ENCODE results near the gene RHBDL2. TPM values are rescaled to one million over a fixed set of nuclear protein-coding genes. Genes with fewer than 3 reads are reported as not detected.
A peak's percentile ranks its signal among the peaks of the same experiment; 100 is the strongest.

The RHBDL2 gene
- total RNA-seq, 1 donor from 2014 or later, result not detected

DNA sequence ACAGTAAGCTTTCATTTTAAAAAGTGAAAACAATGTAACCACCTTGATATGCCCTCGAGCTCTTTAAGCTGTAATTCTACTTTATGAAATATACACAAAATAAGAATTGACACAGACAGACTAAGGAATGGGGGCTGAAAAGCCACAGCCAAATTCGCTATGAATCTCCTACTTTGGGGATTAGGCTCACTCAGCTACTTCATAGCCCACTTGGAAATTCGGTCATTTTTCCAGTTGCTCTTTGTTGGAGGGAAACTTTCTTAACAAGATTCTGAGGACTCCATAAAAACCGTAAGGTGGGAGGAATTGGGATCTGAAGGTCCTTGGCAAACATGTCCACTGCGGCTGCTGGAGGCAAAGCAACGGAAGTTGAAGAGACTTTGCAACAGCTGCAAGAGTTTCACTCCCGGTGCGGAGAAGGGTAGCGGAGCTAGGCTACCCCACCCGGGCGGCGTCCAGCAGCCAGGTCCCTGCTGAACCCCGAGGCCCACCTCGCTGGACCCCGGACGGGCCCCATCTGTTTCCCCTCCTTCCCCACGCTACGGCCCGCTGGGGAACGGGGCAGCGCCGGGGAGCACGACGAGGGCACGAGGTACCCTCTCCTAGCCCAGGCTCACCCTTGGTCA is 69.1 kb downstream of the RHBDL2 start:
- H3K36me3 ChIP-seq, result no peaks in the 10 kb centered on the region
- peak overlapping the region; percentile 86 for H3K4me3 ChIP-seq
- intact Hi-C loops (cut with micrococcal nuclease), result no loop called here
- H3K4me1 ChIP-seq, result peaks cover 48% of the 10 kb centered on the region
- H3K9me3 ChIP-seq (replicated peaks), result no peaks in the 10 kb centered on the region
- TF ChIP-seq, protein P1, sequence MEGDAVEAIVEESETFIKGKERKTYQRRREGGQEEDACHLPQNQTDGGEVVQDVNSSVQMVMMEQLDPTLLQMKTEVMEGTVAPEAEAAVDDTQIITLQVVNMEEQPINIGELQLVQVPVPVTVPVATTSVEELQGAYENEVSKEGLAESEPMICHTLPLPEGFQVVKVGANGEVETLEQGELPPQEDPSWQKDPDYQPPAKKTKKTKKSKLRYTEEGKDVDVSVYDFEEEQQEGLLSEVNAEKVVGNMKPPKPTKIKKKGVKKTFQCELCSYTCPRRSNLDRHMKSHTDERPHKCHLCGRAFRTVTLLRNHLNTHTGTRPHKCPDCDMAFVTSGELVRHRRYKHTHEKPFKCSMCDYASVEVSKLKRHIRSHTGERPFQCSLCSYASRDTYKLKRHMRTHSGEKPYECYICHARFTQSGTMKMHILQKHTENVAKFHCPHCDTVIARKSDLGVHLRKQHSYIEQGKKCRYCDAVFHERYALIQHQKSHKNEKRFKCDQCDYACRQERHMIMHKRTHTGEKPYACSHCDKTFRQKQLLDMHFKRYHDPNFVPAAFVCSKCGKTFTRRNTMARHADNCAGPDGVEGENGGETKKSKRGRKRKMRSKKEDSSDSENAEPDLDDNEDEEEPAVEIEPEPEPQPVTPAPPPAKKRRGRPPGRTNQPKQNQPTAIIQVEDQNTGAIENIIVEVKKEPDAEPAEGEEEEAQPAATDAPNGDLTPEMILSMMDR (IDR thresholded peaks at IDR 0.05; ENCODE audit: borderline replicate concordance), result no peak
- no peaks in the 10 kb centered on the region for H3K27me3 ChIP-seq (ENCODE audit: low read depth)
- peak overlapping the region; percentile 90 for H3K27ac ChIP-seq (replicated peaks)
- DNase-seq, result no peak

DNA sequence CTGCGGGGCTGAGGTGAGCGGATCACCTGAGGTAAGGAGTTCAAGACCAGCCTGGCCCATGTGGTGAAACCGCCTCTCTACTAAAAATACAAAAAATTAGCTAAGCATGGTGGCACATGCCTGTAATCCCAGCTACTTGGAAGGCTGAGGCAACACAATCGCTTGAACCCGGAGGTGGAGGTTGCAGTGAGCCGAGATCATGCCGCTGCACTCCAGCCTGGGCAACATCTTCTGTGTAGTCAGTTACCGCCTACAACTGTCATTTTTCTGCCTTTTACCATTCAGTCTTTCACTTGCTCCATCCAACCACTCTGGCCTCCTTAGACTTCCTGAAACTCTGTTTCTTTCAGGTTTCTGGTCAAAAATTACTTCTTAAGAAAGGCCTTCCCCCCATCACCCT is 70.6 kb downstream of the RHBDL2 start:
- TF ChIP-seq, protein P1 (IDR thresholded peaks at IDR 0.05; ENCODE audit: borderline replicate concordance), result no peak
- H3K4me3 ChIP-seq, result no peak overlapping the region
- DNase-seq, result no peak
- no peaks in the 10 kb centered on the region for H3K27me3 ChIP-seq (ENCODE audit: low read depth)
- peaks cover 5% of the 10 kb centered on the region for H3K36me3 ChIP-seq
- no peak overlapping the region for H3K27ac ChIP-seq (replicated peaks)
- H3K9me3 ChIP-seq (replicated peaks), result no peaks in the 10 kb centered on the region
- intact Hi-C loops (cut with micrococcal nuclease), result no loop called here
- H3K4me1 ChIP-seq, result peaks cover 49% of the 10 kb centered on the region

DNA sequence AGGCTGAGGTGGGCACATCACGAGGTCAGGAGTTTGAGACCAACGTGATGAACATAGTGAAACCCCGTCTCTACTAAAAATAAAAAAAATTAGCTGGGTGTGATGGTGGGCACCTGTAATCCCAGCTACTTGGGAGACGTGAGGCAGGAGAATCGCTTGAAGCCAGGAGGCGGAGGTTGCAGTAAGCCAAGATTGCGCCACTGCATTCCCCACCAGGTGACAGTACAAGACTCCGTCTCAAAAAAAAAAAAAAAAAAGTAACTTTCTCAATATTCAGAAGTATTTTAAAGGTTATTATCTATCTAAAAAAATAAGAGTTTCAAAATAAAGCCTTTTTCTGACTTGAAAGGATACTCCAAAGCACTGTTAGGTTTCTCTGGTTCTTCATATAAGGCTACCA is 74.4 kb downstream of the RHBDL2 start:
- no peak for DNase-seq
- TF ChIP-seq, protein P1 (IDR thresholded peaks at IDR 0.05; ENCODE audit: borderline replicate concordance), result no peak
- Histone ChIP-seq H3K27me3 (ENCODE audit: low read depth) (no peaks in the 10 kb centered on the region), H3K36me3 (peaks cover 5% of the 10 kb centered on the region), H3K4me3 (no peak overlapping the region), H3K4me1 (peaks cover 46% of the 10 kb centered on the region), H3K9me3 (replicated peaks) (no peaks in the 10 kb centered on the region), H3K27ac (replicated peaks) (no peak overlapping the region)
- intact Hi-C loops (cut with micrococcal nuclease), result no loop called here

DNA sequence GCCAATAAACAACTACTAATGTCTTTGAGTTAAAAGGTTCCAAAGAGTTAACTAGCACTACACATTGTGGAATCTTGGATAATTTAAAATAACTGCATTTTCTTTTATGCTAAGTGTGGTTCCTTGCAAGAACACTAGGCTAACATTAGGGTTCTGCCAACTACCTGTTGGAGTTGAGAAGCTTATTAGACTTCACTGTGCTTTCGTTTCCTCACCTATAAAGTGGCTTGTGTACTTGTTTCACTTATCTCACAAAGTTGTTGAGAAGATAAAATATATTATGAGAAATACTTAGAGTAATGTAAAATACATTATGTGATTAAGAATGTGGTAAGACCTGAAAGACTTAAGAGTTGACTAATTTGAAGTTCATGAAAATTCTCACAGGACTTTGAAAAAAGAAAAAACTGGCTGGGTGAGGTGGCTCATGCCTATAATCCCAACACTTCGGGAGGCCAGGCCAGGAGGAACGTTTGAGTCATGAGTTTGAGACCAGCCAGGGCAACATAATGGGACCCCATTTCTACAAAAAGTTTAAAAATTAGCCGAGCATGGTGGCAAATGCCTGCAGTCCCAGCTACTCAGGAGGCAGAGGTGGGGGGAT is 76.4 kb downstream of the RHBDL2 start:
- Histone ChIP-seq H3K9me3 (replicated peaks) (no peaks in the 10 kb centered on the region), H3K4me1 (peaks cover 57% of the 10 kb centered on the region), H3K36me3 (peaks cover 5% of the 10 kb centered on the region), H3K27me3 (ENCODE audit: low read depth) (no peaks in the 10 kb centered on the region), H3K27ac (replicated peaks) (peak overlapping the region; percentile 94), H3K4me3 (no peak overlapping the region)
- DNase-seq, result no peak
- TF ChIP-seq, protein P1 (IDR thresholded peaks at IDR 0.05; ENCODE audit: borderline replicate concordance), result no peak
- intact Hi-C loops (cut with micrococcal nuclease), result no loop called here

DNA sequence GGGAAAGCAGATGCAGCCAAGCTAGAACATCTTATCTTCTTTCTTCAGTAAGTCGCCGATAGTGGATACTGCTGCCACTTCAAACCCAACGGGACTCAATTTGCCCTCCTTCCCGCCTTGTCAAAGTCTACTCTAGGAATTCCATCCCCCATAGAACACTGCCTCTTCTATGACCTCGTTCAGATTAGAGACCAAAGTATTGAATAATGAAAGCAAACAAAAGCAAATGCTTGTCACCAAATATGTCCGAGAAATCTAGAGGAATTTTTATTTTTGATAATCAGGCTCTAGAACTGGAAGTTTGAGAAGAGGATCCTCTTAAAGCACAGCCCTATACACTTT is 81.2 kb downstream of the RHBDL2 start:
- TF ChIP-seq, protein P1 (IDR thresholded peaks at IDR 0.05; ENCODE audit: borderline replicate concordance), result no peak
- no peaks in the 10 kb centered on the region for H3K9me3 ChIP-seq (replicated peaks)
- peak overlapping the region; percentile 95 for H3K4me3 ChIP-seq
- peaks cover 93% of the 10 kb centered on the region for H3K4me1 ChIP-seq
- intact Hi-C loops (cut with micrococcal nuclease), result no loop called here
- H3K27me3 ChIP-seq (ENCODE audit: low read depth), result no peaks in the 10 kb centered on the region
- H3K36me3 ChIP-seq, result peaks cover 15% of the 10 kb centered on the region
- DNase-seq, result no peak
- peak overlapping the region; percentile 94 for H3K27ac ChIP-seq (replicated peaks)

Data from left ventricle myocardium inferior (tissue), 1 donor.